Type B pancreatic cell (in vitro differentiated cells): ENCODE measurements around the gene GAS2L1. TPM values are rescaled to one million over a fixed set of nuclear protein-coding genes. Genes with fewer than 3 reads are reported as not detected.

Source experiments
- DNase-seq: peaks from one replicate; pipeline ENCODE4 v3.0.0; 2021; ENCODE audit warnings: mixed read lengths; ENCODE audit not compliant: unreplicated experiment; ENCODE audit errors: extremely low spot score
- H3K27ac Mint-ChIP-seq: 2 replicates; pipeline ENCODE4 v1.8.0; 2021; ENCODE audit warnings: mild to moderate bottlenecking, mixed read lengths
- H3K27me3 Mint-ChIP-seq: 2 replicates; pipeline ENCODE4 v1.8.0; 2021; ENCODE audit warnings: mixed read lengths
- H3K36me3 Mint-ChIP-seq: 2 replicates; pipeline ENCODE4 v1.8.0; 2021; ENCODE audit warnings: mixed read lengths
- H3K4me1 Mint-ChIP-seq: one replicate; pipeline ENCODE4 v1.8.0; 2021; ENCODE audit warnings: mixed read lengths; ENCODE audit not compliant: unreplicated experiment
- H3K4me3 Mint-ChIP-seq: 2 replicates; pipeline ENCODE4 v1.8.0; 2021; ENCODE audit warnings: mild to moderate bottlenecking, mixed read lengths
- H3K9me3 Mint-ChIP-seq: 2 replicates; pipeline ENCODE4 v1.8.0; 2021; ENCODE audit warnings: mixed read lengths
- CTCF ChIP-seq: fragments of 200-600 bp; sonication (generic); conservative IDR thresholded peaks from 2 replicates; pipeline ENCODE4 v1.5.0; 2021; ENCODE audit warnings: antibody characterized with exemption, mild to moderate bottlenecking
- total RNA-seq: library from RNA; stranded (reverse); gene quantifications from 2 replicates; pipeline ENCODE4 v1.2.1, GENCODE V29; 2021; ENCODE audit warnings: low replicate concordance

GAS2L1 gene
- total RNA-seq, 1 donor from 2014 or later = 13.5 TPM

DNA sequence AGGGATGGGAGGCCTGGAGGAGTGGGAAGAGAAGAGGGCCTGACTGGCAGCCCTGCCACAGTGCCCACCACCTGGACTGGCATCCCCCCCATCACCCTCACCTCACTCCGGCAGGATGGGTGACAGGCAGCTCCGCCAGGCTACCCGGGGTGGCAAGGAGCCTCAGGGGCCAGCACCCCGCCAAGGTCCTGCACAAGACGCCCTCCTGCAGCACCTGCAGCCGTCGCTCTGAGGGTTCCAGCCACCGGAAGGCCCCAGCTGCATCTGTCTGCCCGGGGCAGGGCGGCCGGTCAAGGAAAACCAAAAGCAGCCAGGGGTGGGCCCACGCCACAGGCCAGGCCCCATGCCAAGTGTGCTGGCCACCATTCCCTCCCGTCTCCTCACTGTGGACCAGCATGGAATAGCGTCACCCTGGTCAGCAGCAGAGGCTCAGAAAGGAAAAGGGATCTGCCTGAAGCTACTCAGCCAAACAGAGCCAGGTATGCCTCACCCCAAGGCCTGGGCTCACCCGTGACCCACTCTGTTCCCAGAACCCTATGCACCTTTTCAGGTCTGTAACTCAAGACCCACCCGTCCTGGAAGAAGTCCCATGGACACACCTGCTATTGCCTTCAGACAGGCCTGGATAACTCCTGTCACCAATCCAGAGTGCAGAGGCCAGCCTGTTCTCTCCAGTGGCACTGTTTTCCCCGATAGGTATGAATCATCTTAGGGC, 45.7 kb upstream of the GAS2L1 start:
- H3K27me3 Mint-ChIP-seq = no peaks in the 10 kb centered on the region
- no peak for DNase-seq
- no peak overlapping the region for H3K27ac Mint-ChIP-seq
- H3K9me3 Mint-ChIP-seq = no peaks in the 10 kb centered on the region
- no peak for TF ChIP-seq CTCF
- H3K36me3 Mint-ChIP-seq = no peaks in the 10 kb centered on the region
- H3K4me3 Mint-ChIP-seq = no peak overlapping the region
- no peaks in the 10 kb centered on the region for H3K4me1 Mint-ChIP-seq

GRCh38 chr22:29263791-29264276, 42.6 kb upstream of the GAS2L1 start:
- no peak for DNase-seq
- Mint-ChIP-seq H3K27me3 (peaks cover 4% of the 10 kb centered on the region), H3K36me3 (peaks cover 13% of the 10 kb centered on the region), H3K4me1 (peaks cover 10% of the 10 kb centered on the region), H3K27ac (no peak overlapping the region), H3K4me3 (no peak overlapping the region), H3K9me3 (no peaks in the 10 kb centered on the region)
- no peak for TF ChIP-seq CTCF

- no peak for TF ChIP-seq CTCF
- H3K4me1 Mint-ChIP-seq = peaks cover 17% of the 10 kb centered on the region
- H3K27me3 Mint-ChIP-seq = peaks cover 4% of the 10 kb centered on the region
- no peak overlapping the region for H3K27ac Mint-ChIP-seq
- no peak overlapping the region for H3K4me3 Mint-ChIP-seq
- no peak for DNase-seq
- no peaks in the 10 kb centered on the region for H3K9me3 Mint-ChIP-seq
- peaks cover 20% of the 10 kb centered on the region for H3K36me3 Mint-ChIP-seq
These were observed 41.1 kb upstream of the GAS2L1 start for GRCh38 chr22:29265305-29265704.

- Mint-ChIP-seq H3K36me3 (peaks cover 27% of the 10 kb centered on the region), H3K9me3 (no peaks in the 10 kb centered on the region), H3K4me1 (peaks cover 23% of the 10 kb centered on the region), H3K27me3 (peaks cover 4% of the 10 kb centered on the region), H3K27ac (peak overlapping the region; percentile 100), H3K4me3 (peak overlapping the region; percentile 98)
- no peak for TF ChIP-seq CTCF
- DNase-seq = no peak
These were observed 40.5 kb upstream of the GAS2L1 start for GRCh38 chr22:29265929-29266328.

GRCh38 chr22:29266564-29267461, 39.6 kb upstream of the GAS2L1 start:
- peaks cover 4% of the 10 kb centered on the region for H3K27me3 Mint-ChIP-seq
- H3K9me3 Mint-ChIP-seq = no peaks in the 10 kb centered on the region
- peak overlapping the region; percentile 100 for H3K27ac Mint-ChIP-seq
- no peak for TF ChIP-seq CTCF
- peaks cover 31% of the 10 kb centered on the region for H3K4me1 Mint-ChIP-seq
- peak overlapping the region; percentile 98 for H3K4me3 Mint-ChIP-seq
- no peak for DNase-seq
- peaks cover 32% of the 10 kb centered on the region for H3K36me3 Mint-ChIP-seq
